Right ventricle myocardium inferior (tissue), 1 donor: ENCODE data around the gene PCDHB8. TPM values are rescaled to one million over a fixed set of nuclear protein-coding genes. Genes with fewer than 3 reads are reported as not detected.
"Not testable (repeated sequence)": the region's sequence is repeated elsewhere in the genome, so short reads cannot be mapped to it uniquely, and the experiment has no call there.

ENCODE experiments used
- ATAC-seq: fragments of 200-7000 bp; cut with Tn5 transposase; one replicate; pipeline ENCODE4 v1.9.1; 2020; ENCODE audit warnings: mild to moderate bottlenecking, moderate library complexity
- DNase-seq: peaks from one replicate; pipeline ENCODE4 v3.0.0; 2021; ENCODE audit errors: missing footprints
- intact Hi-C: fragments of 100-400 bp; cut with DNase I; formaldehyde crosslinking; loops from one replicate; pipeline ENCODE4 v1.11.0; 2022
- long read RNA-seq: library from polyadenylated mRNA; unstranded; transcript quantifications from one replicate; pipeline ENCODE4 v2.0.0, GENCODE V29; 2021
- total RNA-seq: library from RNA; stranded (reverse); fragmentation: NEBNext Ultra II Directional; extraction: Animal tissue kit (Norgen Biotek cat#: 25700); gene quantifications from one replicate; pipeline ENCODE4 v1.2.1, GENCODE V29; 2021
- donor health status: DM: no; HTN: yes; CAD: no; lungs with severe emphysema.

The PCDHB8 gene
- total RNA-seq: 2.2 TPM
- long read RNA-seq, partial matches to known transcripts: 0 of 1 reads
- long read RNA-seq, other reads (novel, unspliced or antisense): 0 of 1 reads

DNA sequence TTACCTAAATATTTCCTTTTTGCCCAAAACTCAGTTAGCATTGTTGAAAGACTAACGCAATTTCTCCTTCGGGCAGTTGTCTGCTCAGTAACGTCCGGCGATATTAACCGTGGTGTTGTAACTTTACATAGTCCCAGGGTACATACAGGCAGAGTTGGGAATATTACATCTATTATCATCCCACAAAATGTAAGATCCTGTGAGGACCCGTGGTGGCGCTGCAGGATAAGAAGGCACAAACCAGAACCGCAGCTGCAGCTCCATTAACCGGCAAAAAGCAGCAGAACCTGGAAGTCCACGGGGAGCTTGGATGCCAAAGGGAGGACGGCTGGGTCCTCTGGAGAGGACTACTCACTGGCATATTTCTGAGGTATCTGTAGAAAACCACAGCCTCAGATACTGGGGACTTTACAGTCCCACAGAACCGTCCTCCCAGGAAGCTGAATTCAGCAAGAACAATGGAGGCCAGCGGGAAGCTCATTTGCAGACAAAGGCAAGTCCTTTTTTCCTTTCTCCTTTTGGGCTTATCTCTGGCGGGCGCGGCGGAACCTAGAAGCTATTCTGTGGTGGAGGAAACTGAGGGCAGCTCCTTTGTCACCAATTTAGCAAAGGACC is at the start of gene PCDHB8:
PCDHB8 (plus strand) TSS at position 214 of the 615 bp plus-strand sequence; CDS start at position 459, 245 bp downstream.
- intact Hi-C loops, DNase-seq: not testable (repeated sequence)
- ATAC-seq: peak; percentile 73

DNA sequence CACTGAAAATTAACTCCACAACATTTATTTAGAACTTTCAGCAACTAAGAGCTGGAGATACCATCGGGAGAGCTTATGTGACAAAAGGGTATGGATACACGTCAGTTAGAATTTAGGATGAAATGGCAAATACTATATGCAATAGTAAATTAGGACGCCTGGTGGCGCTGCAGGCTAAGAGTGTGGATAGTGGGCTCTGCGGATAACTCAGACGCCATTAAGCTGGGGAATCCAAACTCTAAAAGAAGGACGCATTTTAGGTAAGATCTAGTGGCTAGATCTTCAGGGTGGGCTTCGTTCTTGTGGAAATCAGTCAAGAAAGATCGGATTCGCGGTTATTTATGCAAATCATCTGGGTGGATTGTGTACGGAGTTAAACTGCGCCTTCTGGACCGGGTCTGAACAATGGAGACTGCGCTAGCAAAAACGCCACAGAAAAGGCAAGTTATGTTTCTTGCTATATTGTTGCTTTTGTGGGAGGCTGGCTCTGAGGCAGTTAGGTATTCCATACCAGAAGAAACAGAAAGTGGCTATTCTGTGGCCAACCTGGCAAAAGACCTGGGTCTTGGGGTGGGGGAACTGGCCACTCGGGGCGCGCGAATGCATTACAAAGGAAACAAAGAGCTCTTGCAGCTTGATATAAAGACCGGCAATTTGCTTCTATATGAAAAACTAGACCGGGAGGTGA is 42.4 kb upstream of the PCDHB8 start, which contains the start of gene PCDHB5:
PCDHB5 (plus strand) TSS at position 177 of the 688 bp plus-strand sequence; CDS start at position 406, 229 bp downstream.
- DNase-seq: no peak
- intact Hi-C loops: no loop called here
- no peak for ATAC-seq

DNA sequence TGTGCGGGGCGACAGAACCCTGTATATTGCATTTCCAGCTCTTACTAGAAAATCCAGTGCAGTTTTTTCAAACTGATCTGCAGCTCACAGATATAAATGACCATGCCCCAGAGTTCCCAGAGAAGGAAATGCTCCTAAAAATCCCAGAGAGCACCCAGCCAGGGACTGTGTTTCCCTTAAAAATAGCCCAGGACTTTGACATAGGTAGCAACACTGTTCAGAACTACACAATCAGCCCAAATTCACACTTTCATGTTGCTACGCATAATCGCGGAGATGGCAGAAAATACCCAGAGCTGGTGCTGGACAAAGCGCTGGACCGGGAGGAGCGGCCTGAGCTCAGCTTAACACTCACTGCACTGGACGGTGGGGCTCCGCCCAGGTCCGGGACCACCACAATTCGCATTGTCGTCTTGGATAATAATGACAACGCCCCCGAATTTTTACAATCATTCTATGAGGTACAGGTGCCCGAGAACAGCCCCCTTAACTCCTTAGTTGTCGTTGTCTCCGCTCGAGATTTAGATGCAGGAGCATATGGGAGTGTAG is 41.8 kb upstream of the PCDHB8 start:
- DNase-seq: no peak
- intact Hi-C loops: no loop called here
- ATAC-seq: no peak

DNA sequence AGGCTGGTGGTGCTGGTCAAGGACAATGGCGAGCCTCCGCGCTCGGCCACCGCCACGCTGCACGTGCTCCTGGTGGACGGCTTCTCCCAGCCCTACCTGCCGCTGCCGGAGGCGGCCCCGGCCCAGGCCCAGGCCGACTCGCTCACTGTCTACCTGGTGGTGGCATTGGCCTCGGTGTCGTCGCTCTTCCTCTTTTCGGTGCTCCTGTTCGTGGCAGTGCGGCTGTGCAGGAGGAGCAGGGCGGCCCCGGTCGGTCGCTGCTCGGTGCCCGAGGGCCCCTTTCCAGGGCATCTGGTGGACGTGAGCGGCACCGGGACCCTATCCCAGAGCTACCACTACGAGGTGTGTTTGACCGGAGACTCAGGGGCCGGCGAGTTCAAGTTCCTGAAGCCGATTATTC is 40.2 kb upstream of the PCDHB8 start:
- DNase-seq: peak; percentile 40
- intact Hi-C loops, ATAC-seq: not testable (repeated sequence)

DNA sequence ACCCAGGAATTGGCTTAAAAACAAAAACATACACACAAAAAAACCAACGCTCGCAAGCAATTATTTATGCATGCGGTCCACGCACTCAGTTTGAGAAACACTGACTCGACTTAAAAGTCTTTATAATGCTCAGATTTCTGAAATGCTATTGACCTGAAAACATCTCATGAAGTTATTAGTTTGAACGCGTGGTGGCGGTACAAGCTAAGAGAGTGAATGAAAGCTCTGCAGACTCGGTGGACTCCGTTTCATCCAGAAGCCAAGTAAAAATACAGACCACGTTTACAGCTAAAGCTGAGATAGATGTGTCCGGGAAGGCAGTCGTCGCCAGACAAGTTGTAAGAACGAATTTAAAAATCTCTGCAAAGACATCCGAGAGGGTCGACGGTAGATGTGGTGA is 27.8 kb upstream of the PCDHB8 start, which contains the start of gene PCDHB6:
PCDHB6 (plus strand) TSS at position 246 of the 400 bp plus-strand sequence. CDS start 201 bp downstream, outside the sequence.
- no peak for ATAC-seq
- intact Hi-C loops: no loop called here
- DNase-seq: no peak

DNA sequence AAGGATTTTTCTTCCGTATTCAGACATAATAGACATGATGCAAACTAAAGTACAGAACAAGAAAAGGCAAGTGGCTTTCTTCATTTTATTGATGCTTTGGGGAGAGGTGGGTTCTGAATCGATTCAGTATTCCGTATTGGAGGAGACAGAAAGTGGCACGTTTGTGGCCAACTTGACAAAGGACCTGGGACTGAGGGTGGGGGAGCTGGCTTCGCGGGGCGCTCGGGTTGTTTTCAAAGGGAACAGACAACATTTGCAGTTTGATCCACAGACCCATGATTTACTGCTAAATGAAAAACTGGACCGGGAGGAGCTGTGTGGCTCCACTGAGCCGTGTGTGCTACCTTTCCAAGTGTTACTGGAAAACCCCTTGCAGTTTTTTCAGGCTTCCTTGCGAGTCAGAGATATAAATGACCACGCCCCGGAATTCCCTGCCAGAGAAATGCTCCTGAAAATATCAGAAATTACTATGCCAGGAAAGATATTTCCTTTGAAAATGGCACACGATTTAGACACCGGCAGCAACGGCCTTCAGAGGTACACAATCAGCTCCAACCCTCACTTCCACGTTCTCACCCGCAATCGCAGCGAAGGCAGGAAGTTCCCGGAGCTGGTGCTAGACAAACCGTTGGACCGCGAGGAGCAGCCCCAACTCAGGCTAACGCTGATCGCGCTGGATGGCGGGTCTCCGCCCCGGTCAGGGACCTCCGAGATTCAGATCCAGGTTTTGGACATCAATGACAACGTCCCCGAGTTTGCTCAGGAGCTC is 27.2 kb upstream of the PCDHB8 start:
- intact Hi-C loops: no loop called here
- no peak for ATAC-seq
- peak; percentile 68 for DNase-seq

DNA sequence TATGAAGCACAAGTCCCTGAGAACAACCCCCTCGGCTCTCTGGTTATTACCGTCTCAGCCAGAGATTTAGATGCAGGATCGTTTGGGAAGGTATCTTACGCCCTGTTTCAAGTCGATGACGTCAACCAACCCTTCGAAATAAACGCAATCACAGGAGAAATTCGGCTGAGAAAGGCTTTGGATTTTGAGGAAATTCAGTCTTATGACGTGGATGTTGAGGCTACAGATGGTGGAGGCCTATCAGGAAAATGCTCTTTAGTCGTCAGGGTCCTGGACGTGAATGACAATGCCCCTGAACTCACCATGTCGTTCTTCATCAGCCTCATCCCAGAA is 26.6 kb upstream of the PCDHB8 start:
- ATAC-seq (no peak), DNase-seq (no peak)
- intact Hi-C loops: no loop called here

DNA sequence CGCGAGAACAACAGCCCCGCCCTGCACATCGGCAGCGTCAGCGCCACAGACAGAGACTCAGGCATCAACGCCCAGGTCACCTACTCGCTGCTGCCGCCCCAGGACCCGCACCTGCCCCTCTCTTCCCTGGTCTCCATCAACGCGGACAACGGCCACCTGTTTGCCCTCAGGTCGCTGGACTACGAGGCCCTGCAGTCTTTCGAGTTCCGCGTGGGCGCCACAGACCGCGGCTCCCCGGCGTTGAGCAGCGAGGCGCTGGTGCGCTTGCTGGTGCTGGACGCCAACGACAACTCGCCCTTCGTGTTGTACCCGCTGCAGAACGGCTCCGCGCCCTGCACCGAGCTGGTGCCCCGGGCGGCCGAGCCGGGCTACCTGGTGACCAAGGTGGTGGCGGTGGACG is 26.0 kb upstream of the PCDHB8 start:
- intact Hi-C loops, DNase-seq, ATAC-seq: not testable (repeated sequence)

DNA sequence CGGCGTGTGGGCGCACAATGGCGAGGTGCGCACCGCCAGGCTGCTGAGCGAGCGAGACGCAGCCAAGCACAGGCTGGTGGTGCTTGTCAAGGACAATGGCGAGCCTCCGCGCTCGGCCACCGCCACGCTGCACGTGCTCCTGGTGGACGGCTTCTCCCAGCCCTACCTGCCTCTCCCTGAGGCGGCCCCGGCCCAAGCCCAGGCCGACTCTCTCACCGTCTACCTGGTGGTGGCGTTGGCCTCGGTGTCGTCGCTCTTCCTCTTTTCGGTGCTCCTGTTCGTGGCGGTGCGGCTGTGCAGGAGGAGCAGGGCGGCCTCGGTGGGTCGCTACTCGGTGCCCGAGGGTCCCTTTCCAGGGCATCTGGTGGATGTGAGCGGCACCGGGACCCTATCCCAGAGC is 25.5 kb upstream of the PCDHB8 start:
- not testable (repeated sequence) for DNase-seq, ATAC-seq

DNA sequence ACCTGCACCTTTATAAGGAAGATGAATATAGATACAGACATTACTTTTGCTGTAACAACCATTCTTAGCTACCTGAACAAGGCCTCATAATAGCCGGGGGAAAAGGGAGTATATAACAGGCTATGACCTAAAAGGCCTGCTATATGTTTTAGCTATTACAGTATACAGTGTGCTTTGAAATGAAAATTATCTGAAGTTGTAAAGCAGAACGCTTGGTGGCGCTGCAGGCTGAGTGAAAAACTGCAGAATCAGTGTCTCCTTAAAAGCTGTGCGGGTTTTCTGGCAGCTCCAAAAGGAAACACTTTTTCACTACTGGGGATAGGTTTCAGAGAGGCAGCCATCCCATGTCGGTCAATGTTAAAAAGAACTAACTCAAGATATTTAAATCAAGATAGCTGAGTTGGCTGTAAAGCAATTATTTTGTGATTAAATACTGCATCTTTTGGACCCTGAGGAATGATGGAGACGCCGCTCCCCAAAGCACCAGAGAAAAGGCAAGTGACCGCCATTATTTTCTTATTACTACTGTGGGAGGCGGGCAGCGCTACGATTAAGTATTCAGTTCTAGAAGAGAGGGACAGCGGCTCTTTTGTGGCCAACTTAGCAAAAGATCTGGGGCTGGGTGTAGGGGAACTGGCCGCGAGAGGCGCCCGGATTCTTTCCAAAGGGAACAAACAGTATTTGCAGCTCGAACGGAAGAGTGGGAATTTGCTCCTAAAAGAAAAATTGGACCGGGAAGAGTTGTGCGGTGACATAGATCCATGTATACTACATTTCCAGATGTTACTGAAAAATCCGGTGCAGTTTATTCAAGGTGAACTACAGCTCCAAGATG is 21.8 kb upstream of the PCDHB8 start:
- intact Hi-C loops: no loop called here
- DNase-seq (no peak), ATAC-seq (no peak)

More for the DNA sequence above, 25.5 kb upstream of the PCDHB8 start:
- intact Hi-C loops: not testable (repeated sequence)

DNA sequence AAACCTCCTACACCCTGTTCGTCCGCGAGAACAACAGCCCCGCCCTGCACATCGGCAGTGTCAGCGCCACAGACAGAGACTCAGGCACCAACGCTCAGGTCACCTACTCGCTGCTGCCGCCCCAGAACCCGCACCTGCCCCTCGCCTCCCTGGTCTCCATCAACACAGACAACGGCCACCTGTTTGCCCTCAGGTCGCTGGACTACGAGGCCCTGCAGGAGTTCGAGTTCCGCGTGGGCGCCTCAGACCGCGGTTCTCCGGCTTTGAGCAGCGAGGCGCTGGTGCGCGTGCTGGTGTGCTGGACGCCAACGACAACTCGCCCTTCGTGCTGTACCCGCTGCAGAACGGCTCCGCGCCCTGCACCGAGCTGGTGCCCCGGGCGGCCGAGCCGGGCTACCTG is 20.2 kb upstream of the PCDHB8 start:
- ATAC-seq, DNase-seq, intact Hi-C loops: not testable (repeated sequence)

DNA sequence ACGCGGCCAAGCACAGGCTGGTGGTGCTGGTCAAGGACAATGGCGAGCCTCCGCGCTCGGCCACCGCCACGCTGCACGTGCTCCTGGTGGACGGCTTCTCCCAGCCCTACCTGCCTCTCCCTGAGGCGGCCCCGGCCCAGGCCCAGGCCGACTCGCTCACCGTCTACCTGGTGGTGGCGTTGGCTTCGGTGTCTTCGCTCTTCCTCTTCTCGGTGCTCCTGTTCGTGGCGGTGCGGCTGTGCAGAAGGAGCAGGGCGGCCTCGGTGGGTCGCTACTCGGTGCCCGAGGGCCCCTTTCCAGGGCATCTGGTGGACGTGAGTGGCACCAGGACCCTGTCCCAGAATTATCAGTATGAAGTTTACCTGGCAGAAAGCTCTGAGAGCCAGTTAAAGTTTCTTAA is 19.7 kb upstream of the PCDHB8 start:
- intact Hi-C loops, DNase-seq, ATAC-seq: not testable (repeated sequence)

DNA sequence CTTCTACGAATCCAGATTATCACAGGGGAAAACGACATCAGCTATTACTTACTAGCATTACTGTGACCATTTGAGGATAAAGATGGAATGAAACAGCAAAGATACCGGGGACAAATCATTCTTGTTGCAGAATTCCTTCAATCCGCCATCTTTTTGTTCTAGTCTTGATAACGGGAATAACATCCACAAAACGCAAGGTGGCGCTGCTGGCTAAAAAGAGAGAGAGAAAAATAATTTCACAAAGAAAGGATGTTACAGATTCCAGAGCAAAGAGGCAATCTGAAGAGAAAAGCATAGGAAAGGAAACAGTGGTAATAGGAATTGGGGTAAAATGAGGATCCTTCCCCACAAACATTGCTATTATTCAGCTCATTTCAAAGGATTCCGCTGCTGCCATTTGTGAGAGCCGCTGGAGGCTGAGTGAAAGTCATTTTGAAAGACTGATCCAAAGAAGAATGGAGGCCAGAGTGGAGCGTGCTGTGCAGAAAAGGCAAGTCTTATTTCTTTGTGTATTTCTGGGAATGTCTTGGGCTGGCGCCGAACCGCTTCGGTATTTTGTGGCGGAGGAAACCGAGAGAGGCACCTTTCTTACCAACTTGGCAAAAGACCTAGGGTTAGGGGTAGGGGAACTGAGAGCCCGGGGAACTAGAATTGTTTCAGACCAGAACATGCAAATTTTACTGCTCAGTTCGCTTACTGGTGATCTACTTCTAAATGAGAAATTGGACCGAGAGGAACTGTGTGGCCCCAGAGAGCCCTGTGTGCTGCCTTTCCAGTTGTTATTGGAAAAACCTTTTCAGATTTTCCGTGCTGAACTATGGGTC is 5.0 kb upstream of the PCDHB8 start, which contains the start of gene PCDHB7:
PCDHB7 (plus strand) TSS at position 264 of the 824 bp plus-strand sequence; CDS start at position 456, 192 bp downstream.
- intact Hi-C loops: no loop called here
- ATAC-seq: no peak
- DNase-seq: no peak

DNA sequence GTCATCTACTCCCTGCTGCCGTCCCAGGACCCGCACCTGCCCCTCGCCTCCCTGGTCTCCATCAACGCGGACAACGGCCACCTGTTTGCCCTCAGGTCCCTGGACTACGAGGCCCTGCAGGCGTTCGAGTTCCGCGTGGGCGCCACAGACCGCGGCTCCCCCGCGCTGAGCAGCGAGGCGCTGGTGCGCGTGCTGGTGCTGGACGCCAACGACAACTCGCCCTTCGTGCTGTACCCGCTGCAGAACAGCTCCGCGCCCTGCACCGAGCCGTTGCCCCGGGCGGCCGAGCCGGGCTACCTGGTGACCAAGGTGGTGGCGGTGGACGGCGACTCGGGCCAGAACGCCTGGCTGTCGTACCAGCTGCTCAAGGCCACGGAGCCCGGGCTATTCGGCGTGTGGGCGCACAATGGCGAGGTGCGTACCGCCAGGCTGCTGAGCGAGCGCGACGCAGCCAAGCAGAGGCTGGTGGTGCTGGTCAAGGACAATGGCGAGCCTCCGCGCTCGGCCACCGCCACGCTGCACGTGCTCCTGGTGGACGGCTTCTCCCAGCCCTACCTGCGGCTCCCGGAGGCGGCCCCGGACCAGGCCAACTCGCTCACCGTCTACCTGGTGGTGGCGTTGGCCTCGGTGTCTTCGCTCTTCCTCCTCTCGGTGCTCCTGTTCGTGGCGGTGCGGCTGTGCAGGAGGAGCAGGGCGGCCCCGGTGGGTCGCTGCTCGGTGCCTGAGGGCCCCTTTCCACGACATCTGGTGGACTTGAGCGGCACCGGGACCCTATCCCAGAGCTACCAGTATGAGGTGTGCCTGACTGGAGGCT is 3.1 kb upstream of the PCDHB8 start:
- ATAC-seq, intact Hi-C loops, DNase-seq: not testable (repeated sequence)

DNA sequence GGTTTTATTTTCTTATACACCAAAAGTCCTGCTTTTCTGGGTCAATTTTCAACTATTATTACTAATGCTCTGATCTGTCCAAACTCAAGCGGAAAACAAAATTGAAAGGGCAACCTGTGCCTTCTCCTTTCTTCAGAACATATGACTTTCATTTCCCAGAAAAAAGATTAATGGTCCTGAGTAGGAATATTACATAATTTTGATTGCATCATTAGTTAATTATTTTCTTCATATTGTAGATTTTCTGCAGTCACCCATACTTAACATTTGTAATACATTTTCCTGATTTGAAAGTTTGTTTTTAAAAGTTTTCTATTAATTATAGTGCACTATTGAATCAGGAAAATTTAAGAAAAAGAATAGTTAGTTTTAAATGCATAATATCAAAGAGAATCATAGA is 1.7 kb upstream of the PCDHB8 start:
- DNase-seq: no peak
- ATAC-seq: no peak
- intact Hi-C loops: no loop called here

DNA sequence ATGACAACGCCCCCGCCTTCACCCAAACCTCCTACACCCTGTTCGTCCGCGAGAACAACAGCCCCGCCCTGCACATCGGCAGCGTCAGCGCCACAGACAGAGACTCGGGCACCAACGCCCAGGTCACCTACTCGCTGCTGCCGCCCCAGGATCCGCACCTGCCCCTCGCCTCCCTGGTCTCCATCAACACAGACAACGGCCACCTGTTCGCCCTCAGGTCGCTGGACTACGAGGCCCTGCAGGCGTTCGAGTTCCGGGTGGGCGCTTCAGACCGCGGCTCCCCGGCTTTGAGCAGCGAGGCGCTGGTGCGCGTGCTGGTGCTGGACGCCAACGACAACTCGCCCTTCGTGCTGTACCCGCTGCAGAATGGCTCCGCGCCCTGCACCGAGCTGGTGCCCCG is 1.8 kb downstream of the PCDHB8 start:
- DNase-seq, intact Hi-C loops, ATAC-seq: not testable (repeated sequence)
